Left lung (tissue), 10 donors: ENCODE data around the gene B3GNT2. TPM values are rescaled to one million over a fixed set of nuclear protein-coding genes. Genes with fewer than 3 reads are reported as not detected.

Experiments used
- ATAC-seq: fragments of 200-7000 bp; cut with Tn5 transposase; one replicate; pipeline ENCODE4 v1.9.1; 2020; ENCODE audit warnings: moderate library complexity
- DNase-seq, 4 donors: peaks; one replicate each; pipeline ENCODE4 v3.0.0-alpha.2; 2013 to 2020
- H3K27ac ChIP-seq, 2 donors: fragments of 200-600 bp; sonication (generic) in 1 of 2; one replicate each; pipeline versions ENCODE4 v1.5.0 to v1.8.0; 2020 to 2021
- H3K27me3 ChIP-seq, 2 donors: fragments of 200-600 bp; sonication (generic) in 1 of 2; one replicate each; pipeline versions ENCODE4 v1.5.0 to v1.8.0; 2020 to 2021
- H3K36me3 ChIP-seq, 2 donors: fragments of 200-600 bp; sonication (generic) in 1 of 2; one replicate each; pipeline versions ENCODE4 v1.5.0 to v1.8.0; 2020 to 2021
- H3K4me1 ChIP-seq, 2 donors: fragments of 200-600 bp; one replicate each; pipeline ENCODE4 v1.8.0; 2021
- H3K4me3 ChIP-seq, 2 donors: fragments of 200-600 bp; sonication (generic) in 1 of 2; one replicate each; pipeline versions ENCODE4 v1.5.0 to v1.8.0; 2020 to 2021; ENCODE audit warnings: mild to moderate bottlenecking in 1 of 2
- H3K9me3 ChIP-seq, 2 donors: fragments of 200-600 bp; sonication (generic) in 1 of 2; one replicate each; pipeline versions ENCODE4 v1.5.0 to v1.8.0; 2020 to 2021
- intact Hi-C, 2 donors: fragments of 100-400 bp; cut with DNase I; formaldehyde crosslinking; loops; one replicate each; pipeline versions ENCODE4 v1.11.2 to v1.14.2; 2022
- polyA plus RNA-seq, 6 donors: library from polyadenylated mRNA; unstranded; fragments of 120-200 nt; gene quantifications; one replicate each; pipeline ENCODE4 v1.2.1, GENCODE V29; 2013; ENCODE audit not compliant: insufficient read length in 6 of 6
- total RNA-seq, 2 donors: library from RNA; stranded (reverse); fragmentation: NEBNext Ultra II Directional; extraction: Animal tissue kit (Norgen Biotek cat#: 25700); gene quantifications; one replicate each; pipeline ENCODE4 v1.2.1, GENCODE V29; 2021
- TF ChIP-seq, protein P1 (sequence below), 2 donors: fragments of 200-600 bp; sonication (generic) in 1 of 2; IDR thresholded peaks; one replicate each; pipeline versions ENCODE4 v1.5.0 to v1.8.0; 2021; ENCODE audit warnings: antibody characterized with exemption in 2 of 2
- donor health status: DM: no; HTN: yes; CAD: no.
- donor health status: DM: no; HTN: no; CAD: no.

Gene B3GNT2
- total and polyA plus RNA-seq, 8 donors, result 22.9 to 33.0 (median 30.4) TPM

DNA sequence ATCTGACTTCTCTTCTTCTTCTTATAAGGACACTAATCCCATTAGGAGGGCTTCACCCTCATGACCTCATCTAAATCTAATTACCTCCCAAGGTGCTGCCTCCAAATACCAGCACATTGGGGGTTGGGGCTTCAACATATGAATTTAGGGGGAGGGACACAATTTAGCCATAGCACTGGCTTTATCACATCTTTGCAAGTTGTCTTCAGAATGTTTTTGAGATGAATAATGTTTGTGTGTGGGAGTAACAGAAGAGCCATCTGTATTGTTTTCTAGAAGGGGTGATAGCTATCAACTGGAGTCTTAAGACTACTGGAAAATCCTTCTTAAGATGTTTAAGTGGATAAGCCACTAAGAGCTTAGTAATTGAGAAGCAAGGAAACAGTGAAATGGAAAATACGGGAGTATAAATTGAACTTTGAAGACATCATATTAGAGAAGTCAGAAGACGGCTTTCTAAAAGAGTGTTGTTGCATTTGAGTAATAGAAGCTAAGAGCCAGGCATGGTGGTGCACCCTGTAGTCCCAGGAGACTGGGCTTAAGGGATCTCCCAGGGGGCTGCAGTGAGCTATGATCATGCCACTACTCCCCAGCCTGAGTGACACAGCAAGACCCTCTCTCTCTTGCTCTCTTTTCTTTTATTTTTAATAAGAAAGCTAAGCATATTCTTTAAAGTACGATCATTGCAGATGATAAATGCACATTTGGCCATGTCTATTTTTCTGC lies 32.6 kb upstream of the B3GNT2 start:
- ATAC-seq (no peak), DNase-seq (no peak)
- TF ChIP-seq, protein P1, sequence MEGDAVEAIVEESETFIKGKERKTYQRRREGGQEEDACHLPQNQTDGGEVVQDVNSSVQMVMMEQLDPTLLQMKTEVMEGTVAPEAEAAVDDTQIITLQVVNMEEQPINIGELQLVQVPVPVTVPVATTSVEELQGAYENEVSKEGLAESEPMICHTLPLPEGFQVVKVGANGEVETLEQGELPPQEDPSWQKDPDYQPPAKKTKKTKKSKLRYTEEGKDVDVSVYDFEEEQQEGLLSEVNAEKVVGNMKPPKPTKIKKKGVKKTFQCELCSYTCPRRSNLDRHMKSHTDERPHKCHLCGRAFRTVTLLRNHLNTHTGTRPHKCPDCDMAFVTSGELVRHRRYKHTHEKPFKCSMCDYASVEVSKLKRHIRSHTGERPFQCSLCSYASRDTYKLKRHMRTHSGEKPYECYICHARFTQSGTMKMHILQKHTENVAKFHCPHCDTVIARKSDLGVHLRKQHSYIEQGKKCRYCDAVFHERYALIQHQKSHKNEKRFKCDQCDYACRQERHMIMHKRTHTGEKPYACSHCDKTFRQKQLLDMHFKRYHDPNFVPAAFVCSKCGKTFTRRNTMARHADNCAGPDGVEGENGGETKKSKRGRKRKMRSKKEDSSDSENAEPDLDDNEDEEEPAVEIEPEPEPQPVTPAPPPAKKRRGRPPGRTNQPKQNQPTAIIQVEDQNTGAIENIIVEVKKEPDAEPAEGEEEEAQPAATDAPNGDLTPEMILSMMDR (IDR thresholded peaks at IDR 0.05), result no peak
- Histone ChIP-seq H3K36me3 (no peaks in the 10 kb centered on the region), H3K27ac (no peak overlapping the region), H3K4me3 (no peak overlapping the region), H3K9me3 (no peaks in the 10 kb centered on the region), H3K4me1 (no peaks in the 10 kb centered on the region), H3K27me3 (no peaks in the 10 kb centered on the region)
- intact Hi-C loops, result no loop called here

DNA sequence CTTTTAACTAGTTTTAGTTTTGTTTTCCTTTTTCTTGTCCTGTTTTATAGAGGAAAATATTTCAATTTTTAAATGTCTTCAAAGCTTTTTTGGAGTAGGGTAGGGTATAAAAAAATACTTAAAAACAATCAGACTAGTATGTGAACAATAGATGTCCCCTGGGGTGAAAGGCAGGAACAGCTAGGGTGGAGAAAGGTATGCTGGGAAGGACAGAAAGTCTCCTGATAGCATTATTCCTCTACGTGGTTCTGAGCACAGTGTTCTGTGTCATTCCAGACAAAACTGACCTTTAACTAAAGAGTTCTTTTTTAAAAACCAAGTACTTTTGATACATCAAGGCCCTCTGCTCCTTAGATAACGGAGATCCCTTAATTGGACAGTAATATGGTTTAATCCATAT lies 32.1 kb upstream of the B3GNT2 start:
- Histone ChIP-seq H3K4me3 (no peak overlapping the region), H3K4me1 (no peaks in the 10 kb centered on the region), H3K36me3 (no peaks in the 10 kb centered on the region), H3K27me3 (no peaks in the 10 kb centered on the region), H3K9me3 (no peaks in the 10 kb centered on the region), H3K27ac (no peak overlapping the region)
- ATAC-seq (no peak), DNase-seq (no peak)
- intact Hi-C loops, result no loop called here
- TF ChIP-seq, protein P1 (IDR thresholded peaks at IDR 0.05), result no peak

DNA sequence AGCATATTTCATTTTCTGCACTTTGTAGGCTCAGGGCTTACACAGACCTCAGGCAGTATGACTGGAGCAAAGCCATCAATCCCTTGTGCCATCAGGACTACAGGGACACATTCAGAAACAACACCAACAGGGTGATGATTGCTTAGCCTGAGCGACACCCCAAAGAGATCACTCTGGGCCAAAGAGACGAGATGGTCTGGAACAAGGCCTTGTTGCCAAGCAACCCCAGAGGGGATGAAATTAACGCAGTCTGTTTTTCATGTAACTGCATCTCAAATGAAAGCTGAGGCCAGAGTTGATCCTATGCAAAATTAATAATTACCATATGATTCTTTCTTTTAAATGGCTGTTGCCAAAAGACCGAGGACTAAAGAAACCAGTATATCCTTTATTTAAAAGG lies 20.2 kb upstream of the B3GNT2 start:
- DNase-seq, result no peak
- intact Hi-C loops, result no loop called here
- TF ChIP-seq, protein P1 (IDR thresholded peaks at IDR 0.05), result no peak
- no peak overlapping the region for H3K27ac ChIP-seq
- H3K4me3 ChIP-seq, result no peak overlapping the region
- no peak for ATAC-seq
- H3K4me1 ChIP-seq, result peaks cover 0 to 9% of the 10 kb centered on the region in 2 donors
- no peaks in the 10 kb centered on the region for H3K9me3 ChIP-seq
- H3K27me3 ChIP-seq, result no peaks in the 10 kb centered on the region
- no peaks in the 10 kb centered on the region for H3K36me3 ChIP-seq

DNA sequence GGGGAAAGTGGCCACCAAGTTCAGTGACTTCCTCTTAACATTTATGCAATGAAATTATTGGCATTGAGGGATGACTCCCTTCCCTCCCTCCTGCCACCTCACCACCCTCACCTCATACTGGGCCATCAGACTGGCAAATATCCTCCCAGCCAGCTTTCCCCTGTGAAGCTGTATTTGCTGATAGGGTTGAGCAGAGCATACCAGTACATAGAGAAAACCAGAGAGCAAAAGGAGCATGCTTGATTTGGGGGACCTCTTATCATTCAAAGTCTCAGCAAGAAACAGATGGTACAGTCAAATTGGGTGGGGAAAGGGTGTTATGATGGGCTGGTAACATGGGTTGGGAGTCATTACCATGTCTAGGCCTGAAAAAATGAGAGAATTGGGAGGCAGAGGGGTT lies 19.1 kb upstream of the B3GNT2 start:
- intact Hi-C loops, result no loop called here
- H3K9me3 ChIP-seq, result no peaks in the 10 kb centered on the region
- H3K27me3 ChIP-seq, result no peaks in the 10 kb centered on the region
- H3K36me3 ChIP-seq, result no peaks in the 10 kb centered on the region
- DNase-seq (no peak), ATAC-seq (no peak)
- no peak overlapping the region for H3K4me3 ChIP-seq
- TF ChIP-seq, protein P1 (IDR thresholded peaks at IDR 0.05), result no peak
- peaks cover 0 to 9% of the 10 kb centered on the region in 2 donors for H3K4me1 ChIP-seq
- no peak overlapping the region for H3K27ac ChIP-seq

DNA sequence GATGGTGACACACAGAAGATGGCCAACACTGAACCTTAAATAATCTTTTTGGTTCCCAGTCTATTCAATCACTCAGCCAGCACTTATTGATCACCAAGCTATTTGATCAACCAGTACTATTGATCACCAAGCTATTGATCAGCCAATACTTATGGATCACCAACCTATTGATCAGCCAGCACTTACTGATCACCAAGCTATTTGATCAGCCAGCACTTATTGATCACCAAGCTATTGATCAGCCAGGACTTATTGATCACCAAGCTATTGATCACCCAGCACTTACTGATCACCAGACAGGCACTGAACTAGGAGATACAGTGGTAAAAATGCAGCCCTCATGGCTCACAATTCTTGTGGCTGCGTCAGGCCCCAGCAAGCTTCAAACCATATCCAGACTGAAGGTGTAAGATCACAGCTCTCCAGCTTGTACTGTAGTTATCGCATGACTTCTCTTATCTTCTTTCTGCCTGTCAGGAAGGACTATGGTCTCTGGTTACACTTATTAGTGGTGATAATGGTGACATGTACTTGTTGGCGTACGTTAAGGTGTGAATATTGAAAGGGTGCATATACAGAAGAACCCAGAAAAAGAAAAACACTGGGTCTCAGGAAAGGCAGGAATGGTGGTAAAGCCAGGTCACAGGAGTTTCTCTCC lies 18.4 kb upstream of the B3GNT2 start:
- TF ChIP-seq, protein P1 (IDR thresholded peaks at IDR 0.05), result no peak
- H3K36me3 ChIP-seq, result no peaks in the 10 kb centered on the region
- DNase-seq (no peak), ATAC-seq (no peak)
- no peak overlapping the region for H3K27ac ChIP-seq
- intact Hi-C loops, result no loop called here
- no peak overlapping the region for H3K4me3 ChIP-seq
- H3K27me3 ChIP-seq, result no peaks in the 10 kb centered on the region
- peaks cover 0 to 9% of the 10 kb centered on the region in 2 donors for H3K4me1 ChIP-seq
- H3K9me3 ChIP-seq, result no peaks in the 10 kb centered on the region
